ENCODE results near the gene LRRC59. TPM values are rescaled to one million over a fixed set of nuclear protein-coding genes. Genes with fewer than 3 reads are reported as not detected.
A peak's percentile ranks its signal among the peaks of the same experiment; 100 is the strongest.

Gene LRRC59
- total and polyA plus RNA-seq, 2 experiments from 2014 or later, result 46.4 to 124 TPM

DNA sequence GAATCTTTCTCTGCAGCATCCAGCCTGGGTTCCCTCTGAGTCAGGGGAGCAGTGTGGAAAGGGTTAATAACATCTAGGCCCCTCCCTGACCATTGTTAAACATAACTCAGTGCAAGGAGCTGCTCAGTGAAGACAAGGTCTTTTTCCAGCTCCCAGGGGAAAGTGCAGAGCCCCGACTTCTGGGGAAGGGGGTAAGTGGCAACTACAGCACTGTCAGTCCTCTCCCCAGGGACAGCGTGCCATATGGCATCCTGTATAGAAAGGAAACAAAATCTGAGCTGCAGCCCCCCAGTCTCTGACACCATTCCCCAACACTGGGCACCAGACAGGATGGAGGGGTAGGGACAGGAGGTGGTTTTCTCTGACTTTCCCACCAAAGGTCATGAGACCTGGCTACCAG, 32.2 kb downstream of the LRRC59 start:
- no peaks in the 10 kb centered on the region; the same call in 2 of the 3 replicates for H3K9me3 Mint-ChIP-seq
- Histone ChIP-seq H2AFZ (no peak overlapping the region), H3K79me2 (replicated peaks; ENCODE audit: insufficient read depth) (no peaks in the 10 kb centered on the region), H3K4me1 (ENCODE audit: insufficient read depth) (peaks cover 19% of the 10 kb centered on the region), H3K4me3 (no peak overlapping the region), H3K4me2 (no peak overlapping the region), H3K9me2 (ENCODE audit: insufficient read depth) (no peaks in the 10 kb centered on the region), H3K27ac (ENCODE audit: low read depth) (no peak overlapping the region), H3K36me3 (ENCODE audit: insufficient read depth) (peaks cover 18% of the 10 kb centered on the region; the same call in 1 of the 2 replicates), H4K20me1 (replicated peaks; ENCODE audit: insufficient read depth) (peaks cover 9% of the 10 kb centered on the region), H3F3A (replicated peaks; ENCODE audit: low read depth) (no peaks in the 10 kb centered on the region), H3K27me3 (ENCODE audit: insufficient read depth) (no peaks in the 10 kb centered on the region)
- H3K4me1 Mint-ChIP-seq, result peaks cover 35% of the 10 kb centered on the region
- ATAC-seq (no peak), DNase-seq (ENCODE audit: low spot score) (peak; percentile 22)
- H3K36me3 Mint-ChIP-seq (ENCODE audit: low read depth), result peaks cover 33% of the 10 kb centered on the region
- TF ChIP-seq CREB1 (CRISPR knock-in tag; IDR thresholded peaks at IDR 0.05; ENCODE audit: low read depth) (no peak), JUNB (IDR thresholded peaks at IDR 0.05; ENCODE audit: unreplicated experiment) (no peak), NANOG (IDR thresholded peaks at IDR 0.05; ENCODE audit: borderline replicate concordance) (no peak), ZNF114 (CRISPR knock-in tag; IDR thresholded peaks at IDR 0.05) (no peak), EZH2phosphoT487 (IDR thresholded peaks at IDR 0.05; ENCODE audit: unreplicated experiment) (no peak), STAT1 (IDR thresholded peaks at IDR 0.05; ENCODE audit: unreplicated experiment) (no peak), ZNF331 (CRISPR knock-in tag; IDR thresholded peaks at IDR 0.05; ENCODE audit: low read depth) (no peak), POLR2AphosphoS5 (IDR thresholded peaks at IDR 0.05; ENCODE audit: low read depth) (no peak), EZH2 (IDR thresholded peaks at IDR 0.05; ENCODE audit: low read depth, unreplicated experiment) (no peak)
- TF ChIP-seq, protein P1, sequence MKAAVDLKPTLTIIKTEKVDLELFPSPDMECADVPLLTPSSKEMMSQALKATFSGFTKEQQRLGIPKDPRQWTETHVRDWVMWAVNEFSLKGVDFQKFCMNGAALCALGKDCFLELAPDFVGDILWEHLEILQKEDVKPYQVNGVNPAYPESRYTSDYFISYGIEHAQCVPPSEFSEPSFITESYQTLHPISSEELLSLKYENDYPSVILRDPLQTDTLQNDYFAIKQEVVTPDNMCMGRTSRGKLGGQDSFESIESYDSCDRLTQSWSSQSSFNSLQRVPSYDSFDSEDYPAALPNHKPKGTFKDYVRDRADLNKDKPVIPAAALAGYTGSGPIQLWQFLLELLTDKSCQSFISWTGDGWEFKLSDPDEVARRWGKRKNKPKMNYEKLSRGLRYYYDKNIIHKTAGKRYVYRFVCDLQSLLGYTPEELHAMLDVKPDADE (IDR thresholded peaks at IDR 0.05), result no peak
- TF ChIP-seq, protein P2, sequence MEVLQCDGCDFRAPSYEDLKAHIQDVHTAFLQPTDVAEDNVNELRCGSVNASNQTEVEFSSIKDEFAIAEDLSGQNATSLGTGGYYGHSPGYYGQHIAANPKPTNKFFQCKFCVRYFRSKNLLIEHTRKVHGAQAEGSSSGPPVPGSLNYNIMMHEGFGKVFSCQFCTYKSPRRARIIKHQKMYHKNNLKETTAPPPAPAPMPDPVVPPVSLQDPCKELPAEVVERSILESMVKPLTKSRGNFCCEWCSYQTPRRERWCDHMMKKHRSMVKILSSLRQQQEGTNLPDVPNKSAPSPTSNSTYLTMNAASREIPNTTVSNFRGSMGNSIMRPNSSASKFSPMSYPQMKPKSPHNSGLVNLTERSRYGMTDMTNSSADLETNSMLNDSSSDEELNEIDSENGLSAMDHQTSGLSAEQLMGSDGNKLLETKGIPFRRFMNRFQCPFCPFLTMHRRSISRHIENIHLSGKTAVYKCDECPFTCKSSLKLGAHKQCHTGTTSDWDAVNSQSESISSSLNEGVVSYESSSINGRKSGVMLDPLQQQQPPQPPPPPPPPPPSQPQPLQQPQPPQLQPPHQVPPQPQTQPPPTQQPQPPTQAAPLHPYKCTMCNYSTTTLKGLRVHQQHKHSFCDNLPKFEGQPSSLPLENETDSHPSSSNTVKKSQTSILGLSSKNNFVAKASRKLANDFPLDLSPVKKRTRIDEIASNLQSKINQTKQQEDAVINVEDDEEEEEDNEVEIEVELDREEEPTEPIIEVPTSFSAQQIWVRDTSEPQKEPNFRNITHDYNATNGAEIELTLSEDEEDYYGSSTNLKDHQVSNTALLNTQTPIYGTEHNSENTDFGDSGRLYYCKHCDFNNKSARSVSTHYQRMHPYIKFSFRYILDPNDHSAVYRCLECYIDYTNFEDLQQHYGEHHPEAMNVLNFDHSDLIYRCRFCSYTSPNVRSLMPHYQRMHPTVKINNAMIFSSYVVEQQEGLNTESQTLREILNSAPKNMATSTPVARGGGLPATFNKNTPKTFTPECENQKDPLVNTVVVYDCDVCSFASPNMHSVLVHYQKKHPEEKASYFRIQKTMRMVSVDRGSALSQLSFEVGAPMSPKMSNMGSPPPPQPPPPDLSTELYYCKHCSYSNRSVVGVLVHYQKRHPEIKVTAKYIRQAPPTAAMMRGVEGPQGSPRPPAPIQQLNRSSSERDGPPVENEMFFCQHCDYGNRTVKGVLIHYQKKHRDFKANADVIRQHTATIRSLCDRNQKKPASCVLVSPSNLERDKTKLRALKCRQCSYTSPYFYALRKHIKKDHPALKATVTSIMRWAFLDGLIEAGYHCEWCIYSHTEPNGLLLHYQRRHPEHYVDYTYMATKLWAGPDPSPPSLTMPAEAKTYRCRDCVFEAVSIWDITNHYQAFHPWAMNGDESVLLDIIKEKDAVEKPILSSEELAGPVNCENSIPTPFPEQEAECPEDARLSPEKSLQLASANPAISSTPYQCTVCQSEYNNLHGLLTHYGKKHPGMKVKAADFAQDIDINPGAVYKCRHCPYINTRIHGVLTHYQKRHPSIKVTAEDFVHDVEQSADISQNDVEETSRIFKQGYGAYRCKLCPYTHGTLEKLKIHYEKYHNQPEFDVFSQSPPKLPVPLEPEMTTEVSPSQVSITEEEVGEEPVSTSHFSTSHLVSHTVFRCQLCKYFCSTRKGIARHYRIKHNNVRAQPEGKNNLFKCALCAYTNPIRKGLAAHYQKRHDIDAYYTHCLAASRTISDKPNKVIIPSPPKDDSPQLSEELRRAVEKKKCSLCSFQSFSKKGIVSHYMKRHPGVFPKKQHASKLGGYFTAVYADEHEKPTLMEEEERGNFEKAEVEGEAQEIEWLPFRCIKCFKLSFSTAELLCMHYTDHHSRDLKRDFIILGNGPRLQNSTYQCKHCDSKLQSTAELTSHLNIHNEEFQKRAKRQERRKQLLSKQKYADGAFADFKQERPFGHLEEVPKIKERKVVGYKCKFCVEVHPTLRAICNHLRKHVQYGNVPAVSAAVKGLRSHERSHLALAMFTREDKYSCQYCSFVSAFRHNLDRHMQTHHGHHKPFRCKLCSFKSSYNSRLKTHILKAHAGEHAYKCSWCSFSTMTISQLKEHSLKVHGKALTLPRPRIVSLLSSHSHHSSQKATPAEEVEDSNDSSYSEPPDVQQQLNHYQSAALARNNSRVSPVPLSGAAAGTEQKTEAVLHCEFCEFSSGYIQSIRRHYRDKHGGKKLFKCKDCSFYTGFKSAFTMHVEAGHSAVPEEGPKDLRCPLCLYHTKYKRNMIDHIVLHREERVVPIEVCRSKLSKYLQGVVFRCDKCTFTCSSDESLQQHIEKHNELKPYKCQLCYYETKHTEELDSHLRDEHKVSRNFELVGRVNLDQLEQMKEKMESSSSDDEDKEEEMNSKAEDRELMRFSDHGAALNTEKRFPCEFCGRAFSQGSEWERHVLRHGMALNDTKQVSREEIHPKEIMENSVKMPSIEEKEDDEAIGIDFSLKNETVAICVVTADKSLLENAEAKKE (CRISPR knock-in tag; IDR thresholded peaks at IDR 0.05), result no peak
- TF ChIP-seq, protein P3, sequence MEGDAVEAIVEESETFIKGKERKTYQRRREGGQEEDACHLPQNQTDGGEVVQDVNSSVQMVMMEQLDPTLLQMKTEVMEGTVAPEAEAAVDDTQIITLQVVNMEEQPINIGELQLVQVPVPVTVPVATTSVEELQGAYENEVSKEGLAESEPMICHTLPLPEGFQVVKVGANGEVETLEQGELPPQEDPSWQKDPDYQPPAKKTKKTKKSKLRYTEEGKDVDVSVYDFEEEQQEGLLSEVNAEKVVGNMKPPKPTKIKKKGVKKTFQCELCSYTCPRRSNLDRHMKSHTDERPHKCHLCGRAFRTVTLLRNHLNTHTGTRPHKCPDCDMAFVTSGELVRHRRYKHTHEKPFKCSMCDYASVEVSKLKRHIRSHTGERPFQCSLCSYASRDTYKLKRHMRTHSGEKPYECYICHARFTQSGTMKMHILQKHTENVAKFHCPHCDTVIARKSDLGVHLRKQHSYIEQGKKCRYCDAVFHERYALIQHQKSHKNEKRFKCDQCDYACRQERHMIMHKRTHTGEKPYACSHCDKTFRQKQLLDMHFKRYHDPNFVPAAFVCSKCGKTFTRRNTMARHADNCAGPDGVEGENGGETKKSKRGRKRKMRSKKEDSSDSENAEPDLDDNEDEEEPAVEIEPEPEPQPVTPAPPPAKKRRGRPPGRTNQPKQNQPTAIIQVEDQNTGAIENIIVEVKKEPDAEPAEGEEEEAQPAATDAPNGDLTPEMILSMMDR (conservative IDR thresholded peaks at IDR 0.05; ENCODE audit: low read depth in 2 of 2), result no peak
- TF ChIP-seq, protein P4, sequence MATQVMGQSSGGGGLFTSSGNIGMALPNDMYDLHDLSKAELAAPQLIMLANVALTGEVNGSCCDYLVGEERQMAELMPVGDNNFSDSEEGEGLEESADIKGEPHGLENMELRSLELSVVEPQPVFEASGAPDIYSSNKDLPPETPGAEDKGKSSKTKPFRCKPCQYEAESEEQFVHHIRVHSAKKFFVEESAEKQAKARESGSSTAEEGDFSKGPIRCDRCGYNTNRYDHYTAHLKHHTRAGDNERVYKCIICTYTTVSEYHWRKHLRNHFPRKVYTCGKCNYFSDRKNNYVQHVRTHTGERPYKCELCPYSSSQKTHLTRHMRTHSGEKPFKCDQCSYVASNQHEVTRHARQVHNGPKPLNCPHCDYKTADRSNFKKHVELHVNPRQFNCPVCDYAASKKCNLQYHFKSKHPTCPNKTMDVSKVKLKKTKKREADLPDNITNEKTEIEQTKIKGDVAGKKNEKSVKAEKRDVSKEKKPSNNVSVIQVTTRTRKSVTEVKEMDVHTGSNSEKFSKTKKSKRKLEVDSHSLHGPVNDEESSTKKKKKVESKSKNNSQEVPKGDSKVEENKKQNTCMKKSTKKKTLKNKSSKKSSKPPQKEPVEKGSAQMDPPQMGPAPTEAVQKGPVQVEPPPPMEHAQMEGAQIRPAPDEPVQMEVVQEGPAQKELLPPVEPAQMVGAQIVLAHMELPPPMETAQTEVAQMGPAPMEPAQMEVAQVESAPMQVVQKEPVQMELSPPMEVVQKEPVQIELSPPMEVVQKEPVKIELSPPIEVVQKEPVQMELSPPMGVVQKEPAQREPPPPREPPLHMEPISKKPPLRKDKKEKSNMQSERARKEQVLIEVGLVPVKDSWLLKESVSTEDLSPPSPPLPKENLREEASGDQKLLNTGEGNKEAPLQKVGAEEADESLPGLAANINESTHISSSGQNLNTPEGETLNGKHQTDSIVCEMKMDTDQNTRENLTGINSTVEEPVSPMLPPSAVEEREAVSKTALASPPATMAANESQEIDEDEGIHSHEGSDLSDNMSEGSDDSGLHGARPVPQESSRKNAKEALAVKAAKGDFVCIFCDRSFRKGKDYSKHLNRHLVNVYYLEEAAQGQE (IDR thresholded peaks at IDR 0.05; ENCODE audit: unreplicated experiment), result no peak
- H3K27me3 Mint-ChIP-seq (ENCODE audit: insufficient read depth, low read depth, poor library complexity), result peaks cover 12% of the 10 kb centered on the region
- peak overlapping the region; percentile 90; the same call in 1 of the 2 replicates for H3K27ac Mint-ChIP-seq
- no peak overlapping the region for H3K4me3 Mint-ChIP-seq
